CD4-positive, alpha-beta T cell treated with Interleukin-6 for 4 hours (primary cell): ENCODE results near the gene LYST.
"Not testable (repeated sequence)": the region's sequence is repeated elsewhere in the genome, so short reads cannot be mapped to it uniquely, and the experiment has no call there.

Experiments used
- DNase-seq: peaks from one replicate; pipeline ENCODE4 v3.0.0-alpha.2; 2020; ENCODE audit warnings: mixed read lengths

LYST gene

DNA sequence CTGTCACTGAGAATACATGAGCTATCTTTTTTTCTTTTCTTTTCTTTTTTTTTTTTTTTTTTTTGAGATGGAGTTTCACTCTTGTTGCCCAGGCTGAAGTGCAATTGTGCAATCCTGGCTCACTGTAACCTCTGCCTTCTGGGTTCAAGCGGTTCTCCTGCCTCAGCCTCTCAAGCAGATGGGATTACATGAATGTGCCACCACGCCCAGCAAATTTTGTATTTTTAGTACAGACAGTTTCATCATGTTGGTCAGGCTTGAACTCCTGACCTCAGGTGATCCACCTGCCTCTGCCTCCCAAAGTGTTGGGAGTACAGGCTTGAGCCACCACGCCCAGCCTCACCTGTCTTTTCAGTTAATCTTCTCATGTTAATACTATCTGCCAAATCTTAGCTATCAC lies 112.5 kb downstream of the LYST start:
- DNase-seq = not testable (repeated sequence)

DNA sequence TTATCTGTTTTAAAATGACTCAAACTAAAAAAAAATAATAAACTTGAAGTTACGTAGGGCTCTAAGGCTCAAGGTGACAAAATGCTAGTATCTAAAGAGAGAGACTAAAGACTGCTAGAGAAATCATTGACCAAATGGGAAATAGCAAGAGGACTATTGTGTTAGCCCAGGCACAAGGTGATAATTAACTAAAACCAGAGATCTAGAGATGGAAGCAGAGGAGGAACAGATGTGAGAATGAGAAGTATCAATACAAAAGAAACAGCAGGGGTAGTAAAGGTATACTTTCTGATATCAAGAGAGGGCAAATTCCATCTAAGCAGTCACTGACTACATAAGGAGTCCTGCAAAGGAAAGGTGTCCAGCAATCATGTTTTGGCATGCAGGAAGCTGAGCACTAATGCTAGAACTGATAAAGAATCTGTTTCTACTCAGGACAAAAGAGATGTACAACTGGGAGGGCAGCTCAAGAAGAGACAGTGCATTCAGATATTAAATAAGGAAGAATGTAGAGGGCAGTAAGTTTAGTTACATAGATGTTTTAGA lies 116.9 kb downstream of the LYST start:
- no peak for DNase-seq

DNA sequence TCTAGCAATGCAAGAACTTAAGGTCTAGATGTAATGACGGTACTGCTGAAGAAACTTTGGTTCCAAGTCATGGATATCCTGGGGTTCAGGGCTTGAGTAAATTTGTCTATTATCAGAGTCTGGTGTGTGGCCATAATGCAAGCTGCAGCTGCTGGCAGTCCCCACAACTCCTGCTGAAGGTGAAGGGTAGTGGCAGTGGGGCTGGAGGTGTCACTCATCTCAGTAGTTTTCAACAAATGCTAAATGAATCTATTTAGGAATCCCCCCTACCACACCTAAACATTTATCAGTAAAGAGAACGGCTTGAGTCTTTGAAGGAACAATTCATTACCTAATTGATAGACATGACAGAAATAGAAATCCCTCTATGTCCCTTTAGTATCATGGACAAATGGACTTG lies 118.0 kb downstream of the LYST start:
- no peak for DNase-seq

DNA sequence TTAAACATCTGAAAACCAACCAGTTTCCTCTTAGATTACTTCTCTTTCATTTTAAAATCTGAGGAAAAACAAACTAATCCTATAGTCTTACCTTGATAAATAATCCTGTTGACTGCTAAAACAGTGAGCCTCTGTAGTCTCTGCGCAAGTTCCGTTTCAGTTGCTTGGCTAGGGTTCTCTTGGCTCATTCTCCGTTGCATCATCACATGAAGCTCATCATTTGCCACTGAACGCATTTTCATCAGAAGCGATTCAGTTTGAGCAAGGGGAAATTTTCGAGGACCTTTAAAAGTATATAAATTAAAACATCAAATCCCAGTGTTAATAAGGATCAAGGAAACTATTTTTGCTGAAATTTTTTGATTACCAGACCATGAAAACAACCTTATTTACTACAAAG lies 120.5 kb downstream of the LYST start:
- DNase-seq = no peak

DNA sequence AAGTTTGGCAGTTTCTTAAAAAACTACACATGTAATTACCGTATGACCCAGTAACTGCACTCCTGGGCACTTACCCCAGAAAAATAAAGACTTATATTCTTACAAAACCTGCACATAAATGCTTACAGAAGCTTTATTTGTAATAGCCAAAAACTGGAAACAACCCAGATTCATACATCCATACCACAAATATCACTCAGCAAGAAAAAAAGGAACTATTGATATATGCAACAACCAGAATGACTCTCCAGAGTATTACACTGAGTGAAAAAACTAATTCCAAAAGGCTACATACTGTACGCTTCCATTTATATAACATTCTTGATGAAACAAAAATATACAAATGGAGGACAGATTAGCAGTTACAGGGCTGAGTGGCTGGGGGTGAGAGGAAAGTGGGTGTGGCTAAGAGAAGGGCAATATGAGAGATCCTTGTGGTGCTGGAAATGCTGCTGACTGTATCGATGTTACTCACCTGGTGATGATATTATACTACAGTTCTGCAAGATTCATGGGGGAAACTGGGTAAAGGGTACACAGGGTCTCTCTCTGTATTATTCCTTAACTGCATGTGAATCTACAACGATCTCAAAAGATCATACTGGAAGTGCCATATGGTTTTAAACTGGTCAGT lies 121.1 kb downstream of the LYST start:
- DNase-seq = no peak

DNA sequence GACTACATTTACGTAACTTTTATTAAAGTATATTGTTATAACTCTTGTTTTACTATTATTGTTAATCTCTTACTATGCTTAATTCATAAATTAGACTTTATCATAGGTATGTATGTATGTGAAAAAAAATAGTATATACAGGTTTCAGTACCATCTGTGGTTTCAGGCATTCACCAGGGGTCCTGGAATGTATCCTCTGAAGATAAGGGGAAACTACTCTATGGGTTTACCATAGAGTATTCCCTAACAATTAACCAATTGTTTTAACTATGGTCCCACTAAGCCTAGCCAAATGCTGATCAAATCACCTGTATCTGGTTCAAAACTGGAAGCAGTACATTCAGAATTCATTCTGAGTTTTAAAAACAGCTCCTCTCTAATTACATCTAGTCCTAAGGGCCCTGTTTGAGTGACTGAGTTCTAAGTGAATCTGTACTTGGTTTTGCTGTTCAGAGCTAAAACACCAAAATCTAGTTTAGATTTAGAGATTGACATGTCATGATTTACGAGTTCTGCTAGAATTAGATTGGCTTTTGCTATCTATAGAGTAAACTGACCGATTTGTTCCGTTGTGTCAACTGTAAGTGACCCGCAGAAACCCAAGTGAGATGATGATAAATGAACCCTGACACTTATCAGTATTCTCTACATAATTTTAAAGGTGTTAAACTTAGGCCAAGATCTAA lies 123.6 kb downstream of the LYST start:
- DNase-seq = no peak

DNA sequence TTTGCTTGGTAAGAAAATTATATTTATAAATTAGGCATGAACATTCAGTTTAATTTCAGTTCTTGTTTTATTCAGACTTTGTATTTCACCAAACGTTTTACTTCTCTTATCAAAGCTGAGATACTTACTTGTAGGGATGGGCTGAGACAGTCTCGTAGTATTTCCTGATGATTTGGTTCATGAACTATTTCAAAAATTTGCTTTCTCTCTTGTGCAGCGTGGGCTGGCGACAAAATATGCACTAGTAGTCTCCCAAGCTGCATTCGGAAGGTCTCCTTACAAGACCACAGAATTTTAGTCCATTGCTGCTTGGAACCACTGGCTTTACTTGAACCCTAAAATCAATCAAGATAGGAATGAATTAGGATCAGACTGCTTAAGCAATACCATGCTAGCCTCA lies 125.4 kb downstream of the LYST start:
- no peak for DNase-seq

DNA sequence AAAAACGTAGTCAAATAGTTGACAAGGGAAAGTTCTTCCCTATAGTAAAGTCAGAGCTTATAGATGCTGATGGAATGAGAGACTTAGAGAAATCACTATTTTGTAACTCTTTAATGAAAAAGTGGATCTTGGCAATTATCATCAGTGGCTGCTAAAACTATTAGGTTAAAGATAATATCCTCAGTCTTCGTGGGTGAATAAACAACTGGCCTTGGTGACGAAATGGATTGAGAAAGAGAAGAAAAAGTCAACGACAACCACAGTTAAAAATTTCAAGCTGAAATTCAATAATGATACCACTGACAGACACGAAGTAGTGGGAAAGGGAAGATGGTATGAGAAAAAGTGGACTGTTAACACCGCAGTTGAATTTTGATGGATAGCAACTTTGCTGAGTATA lies 127.1 kb downstream of the LYST start:
- no peak for DNase-seq

DNA sequence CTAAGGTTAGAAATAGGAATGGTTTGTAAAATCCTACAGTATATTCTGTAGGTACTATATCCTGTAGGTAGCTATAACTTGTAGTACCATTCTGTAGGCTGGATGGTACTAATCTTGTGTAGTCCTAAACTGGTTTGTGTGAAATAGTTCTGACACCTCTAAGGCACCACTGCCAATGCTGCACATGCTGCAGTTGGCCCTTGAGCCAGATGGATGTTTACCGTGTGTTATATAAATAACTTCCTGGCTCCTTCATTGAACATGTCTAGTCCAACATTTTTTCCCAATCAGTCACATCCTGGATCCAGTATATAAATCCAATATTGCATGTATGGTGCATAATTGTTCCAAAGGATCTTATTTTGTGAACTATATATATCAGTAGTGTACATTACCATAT lies 127.6 kb downstream of the LYST start:
- no peak for DNase-seq

DNA sequence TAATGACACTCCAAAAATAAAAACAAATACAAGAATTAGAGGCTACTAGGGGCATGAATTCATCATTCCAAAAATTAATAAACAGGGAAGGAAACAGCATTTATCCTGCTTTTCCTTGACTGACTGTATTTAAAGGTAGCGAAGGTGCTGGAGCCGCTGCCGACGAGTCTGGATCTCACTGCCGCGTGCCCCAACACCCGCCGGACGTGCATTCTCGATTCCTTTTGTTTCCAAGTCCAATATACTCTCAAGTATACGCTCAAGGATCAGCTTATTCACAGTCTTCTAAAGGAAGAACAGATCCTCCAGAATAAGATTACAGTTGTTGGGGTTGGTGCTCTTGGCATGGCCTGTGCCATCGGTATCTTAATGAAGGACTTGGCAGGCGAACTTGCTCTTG lies 129.0 kb downstream of the LYST start:
- no peak for DNase-seq

DNA sequence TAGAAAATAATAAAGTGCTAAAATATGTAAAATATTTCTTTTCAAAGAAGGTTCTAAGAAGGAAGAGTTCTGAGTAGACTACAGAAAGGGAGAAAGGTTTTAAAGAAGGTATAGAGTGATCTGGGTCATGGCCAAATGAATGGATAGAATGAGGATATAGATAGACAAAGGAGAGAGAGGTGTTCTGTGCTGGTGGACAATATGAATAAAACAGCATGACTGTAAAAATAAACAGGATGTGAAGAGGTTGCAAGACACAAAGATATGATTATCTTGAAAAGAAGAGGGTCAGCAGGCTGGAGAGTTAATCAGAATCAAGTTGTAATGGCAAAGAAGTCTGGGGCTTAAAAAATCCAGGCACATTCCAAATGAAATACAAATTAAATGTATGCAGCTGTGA lies 130.4 kb downstream of the LYST start:
- no peak for DNase-seq

DNA sequence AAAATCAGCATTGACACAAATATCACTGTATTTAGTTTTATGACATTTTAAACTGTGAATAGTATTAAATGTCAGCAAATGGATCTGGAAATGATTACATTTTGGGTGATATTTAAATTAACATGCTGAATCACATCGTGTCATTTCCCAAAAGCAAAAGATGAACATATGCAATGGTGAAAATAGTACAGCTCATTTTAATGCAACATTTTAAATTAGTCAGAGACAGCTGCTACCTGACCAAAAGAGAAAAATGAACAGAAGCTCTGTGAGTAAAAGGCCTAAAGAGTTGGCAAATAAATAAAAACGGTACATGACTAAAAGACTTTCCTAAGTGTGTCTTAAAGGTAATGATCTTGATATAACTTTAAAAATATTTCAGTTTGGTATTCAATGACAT lies 131.1 kb downstream of the LYST start:
- DNase-seq = no peak

DNA sequence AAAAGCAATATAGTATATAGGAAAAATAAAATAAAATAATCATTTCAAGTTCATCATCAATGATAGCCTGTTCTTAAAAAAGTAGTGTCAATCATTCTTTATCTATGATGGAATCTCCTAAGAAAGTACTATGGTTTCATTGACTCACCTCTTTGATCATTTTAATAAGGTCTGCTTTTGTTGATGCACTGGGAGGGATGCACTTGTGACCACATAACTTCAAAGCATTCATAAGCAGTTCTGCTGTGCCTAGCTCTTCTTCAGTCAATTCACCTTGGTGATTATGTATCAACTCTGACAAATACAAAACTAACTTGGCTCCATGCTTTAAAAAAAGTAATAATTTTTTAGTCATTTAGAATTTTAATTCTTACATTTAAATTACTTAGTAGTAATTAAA lies 132.4 kb downstream of the LYST start:
- DNase-seq = no peak

DNA sequence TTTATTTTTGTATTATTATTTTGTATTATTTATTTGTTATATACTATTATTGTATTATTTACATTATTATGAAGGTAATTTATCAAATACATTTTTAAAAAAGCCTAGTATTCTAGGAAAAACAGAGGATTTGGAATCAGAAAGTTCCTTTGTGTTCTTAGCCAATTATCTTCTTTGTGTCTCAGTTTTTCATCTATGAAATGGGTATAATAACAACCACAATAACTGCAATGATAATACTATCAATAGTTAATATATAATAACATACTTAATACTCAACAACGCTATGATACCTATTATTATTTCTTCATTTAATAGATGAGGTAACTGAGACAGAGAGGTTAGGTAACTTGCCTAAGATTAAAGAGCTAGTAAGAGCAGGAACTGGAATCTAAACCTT lies 136.7 kb downstream of the LYST start:
- no peak for DNase-seq

DNA sequence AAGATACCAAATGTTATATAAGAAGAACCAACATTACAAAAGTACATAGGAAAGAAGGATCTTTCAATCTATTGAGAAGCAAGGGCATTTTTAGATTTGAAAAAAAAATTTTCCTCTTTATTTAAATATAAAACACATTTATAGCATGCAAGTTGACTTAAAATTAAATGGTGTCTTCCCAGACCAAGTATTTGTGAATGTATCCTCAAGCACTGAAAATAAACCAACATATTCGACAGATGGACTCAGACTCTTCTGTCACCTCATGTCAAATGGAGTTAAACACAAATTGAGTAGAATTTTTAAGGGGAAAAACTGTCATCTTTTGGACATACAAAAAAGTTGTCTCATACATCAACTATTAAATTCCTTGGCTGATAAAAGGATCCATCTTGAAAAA lies 140.1 kb downstream of the LYST start:
- DNase-seq = no peak

DNA sequence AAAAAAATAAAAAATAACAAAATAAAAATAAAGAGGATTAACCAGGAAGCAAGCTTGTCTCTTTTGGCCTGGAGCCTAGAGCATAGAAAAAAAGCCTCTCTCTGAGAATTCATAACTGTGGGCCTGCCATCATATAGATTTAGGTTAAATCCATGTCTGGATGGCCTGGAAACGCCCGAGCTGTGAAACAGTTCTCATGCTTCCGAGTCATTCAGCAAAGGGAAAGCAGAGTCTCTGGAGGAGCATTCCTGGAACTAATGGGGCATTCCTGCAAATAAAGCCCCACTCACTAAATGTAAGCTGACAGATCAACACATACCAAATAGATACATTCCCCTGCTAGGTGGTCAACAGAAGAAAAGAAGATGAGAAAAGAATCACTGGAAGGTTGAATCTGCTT lies 141.3 kb downstream of the LYST start:
- DNase-seq = no peak

DNA sequence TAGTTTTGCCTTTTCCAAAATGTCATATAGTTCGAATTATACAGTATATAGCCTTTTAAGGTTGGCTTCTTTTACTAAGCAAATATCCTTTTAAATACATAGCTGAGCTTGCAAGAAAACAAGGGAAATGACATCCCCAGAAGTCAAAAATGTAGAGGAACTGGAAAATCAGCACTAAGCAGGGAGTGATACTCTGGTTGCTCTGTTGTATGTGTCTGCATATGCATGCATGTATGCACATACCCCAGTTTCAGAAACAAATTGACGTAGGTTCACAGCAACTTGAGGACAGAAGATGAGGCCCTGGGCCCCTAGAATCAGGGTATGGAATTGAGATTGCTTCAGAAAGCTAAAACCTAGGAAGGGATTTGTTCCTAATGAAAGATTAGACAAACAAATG lies 142.0 kb downstream of the LYST start:
- no peak for DNase-seq

DNA sequence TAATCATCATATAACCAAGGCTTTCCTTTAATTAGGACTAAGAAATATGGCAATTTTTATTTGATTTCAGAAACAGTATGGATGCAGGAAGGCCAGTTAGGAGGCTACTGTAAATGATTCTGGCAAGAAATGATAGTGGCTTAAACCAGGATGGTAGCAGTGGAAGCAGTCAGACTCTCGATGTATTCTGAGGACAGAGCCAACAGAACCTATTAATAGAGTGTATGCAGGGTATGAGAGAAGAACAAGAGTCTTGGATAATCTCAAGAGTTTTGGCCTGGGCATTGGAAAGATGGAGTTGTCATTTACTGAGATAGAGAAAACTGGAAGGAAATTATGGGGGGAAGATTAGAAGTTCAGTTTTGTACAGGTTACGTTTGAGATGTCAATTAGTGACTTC lies 143.8 kb downstream of the LYST start:
- DNase-seq = no peak

DNA sequence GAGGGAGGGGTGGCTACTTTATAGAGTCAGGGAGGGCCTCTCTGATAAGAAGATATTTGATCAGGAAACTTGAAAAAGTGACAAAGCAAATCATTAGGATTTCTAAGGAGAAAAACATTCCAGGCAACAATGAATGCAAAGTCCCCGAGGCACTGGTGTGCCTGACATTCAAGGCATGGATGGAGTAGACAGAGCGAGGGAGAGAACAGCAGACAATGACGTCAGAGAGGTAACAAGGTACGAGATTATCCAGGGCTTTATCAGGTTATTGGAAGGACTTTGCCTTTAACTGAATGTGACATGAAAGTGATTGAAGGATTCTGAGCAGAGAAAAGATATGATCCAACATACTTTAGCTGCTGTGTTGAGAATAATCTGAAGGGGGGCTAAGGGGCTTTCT lies 144.7 kb downstream of the LYST start:
- no peak for DNase-seq

DNA sequence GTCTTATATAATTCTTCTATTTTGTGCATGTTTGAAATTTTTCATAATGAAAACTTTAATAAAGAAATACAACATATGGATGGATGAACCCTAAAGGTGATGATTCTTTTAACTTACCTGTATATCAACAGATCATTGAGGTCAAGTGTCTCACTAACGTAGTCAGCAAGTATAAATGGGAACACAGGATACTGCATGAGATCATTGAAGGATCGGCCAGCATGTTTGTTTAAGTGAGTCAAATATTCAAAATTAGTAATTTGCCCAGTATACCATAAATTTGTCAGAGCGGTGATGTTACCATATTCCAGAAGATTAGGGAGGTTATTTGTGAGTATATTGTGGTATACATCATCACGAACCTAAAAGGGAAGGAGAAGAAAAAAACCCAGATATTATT lies 146.2 kb downstream of the LYST start:
- DNase-seq = no peak

DNA sequence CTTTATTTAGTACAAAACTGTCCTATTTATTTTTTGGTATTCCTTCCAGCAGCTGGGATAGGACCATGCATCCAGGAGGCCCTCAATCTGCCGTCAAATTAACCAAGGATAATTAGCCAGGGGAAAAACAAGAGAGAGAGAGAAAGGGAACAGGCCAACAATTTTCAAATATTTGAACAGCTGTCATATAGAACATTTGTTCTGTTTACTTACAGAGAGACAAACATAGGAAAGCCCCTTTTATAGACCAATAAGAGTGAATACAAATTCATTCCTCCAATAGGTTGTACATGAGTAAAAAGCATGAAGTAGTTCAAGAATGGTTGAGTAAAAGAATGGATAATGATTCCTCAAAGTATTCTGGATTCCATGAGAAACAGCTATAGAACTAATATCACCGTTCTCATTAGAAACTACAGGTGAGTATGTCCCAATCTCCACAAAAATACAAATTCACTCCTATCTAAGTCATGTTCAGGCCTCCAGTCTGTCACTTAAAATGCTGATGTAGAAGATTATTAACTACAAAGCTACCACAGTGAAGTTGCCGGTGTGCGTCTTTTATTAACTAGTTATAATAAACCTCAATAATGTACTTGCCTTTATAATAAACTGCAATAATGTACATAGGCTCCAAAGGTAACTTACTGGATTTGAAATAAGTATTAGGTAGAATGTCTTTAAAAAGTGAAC lies 152.4 kb downstream of the LYST start:
- no peak for DNase-seq

DNA sequence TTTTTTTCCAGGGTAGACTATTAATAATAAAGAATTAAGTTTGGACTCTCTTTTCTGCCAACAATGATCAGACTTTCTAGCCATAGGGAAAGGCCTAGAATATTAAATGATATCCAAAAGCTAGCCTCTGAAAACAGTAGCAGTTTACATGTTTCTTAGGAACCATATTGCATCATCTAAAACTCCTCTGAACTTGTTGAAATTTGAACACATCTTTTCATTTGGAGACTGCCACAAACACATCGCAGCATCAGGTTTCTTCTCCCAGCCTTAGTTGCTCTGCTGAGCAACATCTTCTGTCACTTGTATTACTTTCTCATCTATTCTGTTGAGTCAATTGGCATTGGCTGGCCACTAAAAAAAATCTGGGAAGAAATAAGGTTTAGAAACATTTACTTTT lies 153.9 kb downstream of the LYST start:
- DNase-seq = no peak

DNA sequence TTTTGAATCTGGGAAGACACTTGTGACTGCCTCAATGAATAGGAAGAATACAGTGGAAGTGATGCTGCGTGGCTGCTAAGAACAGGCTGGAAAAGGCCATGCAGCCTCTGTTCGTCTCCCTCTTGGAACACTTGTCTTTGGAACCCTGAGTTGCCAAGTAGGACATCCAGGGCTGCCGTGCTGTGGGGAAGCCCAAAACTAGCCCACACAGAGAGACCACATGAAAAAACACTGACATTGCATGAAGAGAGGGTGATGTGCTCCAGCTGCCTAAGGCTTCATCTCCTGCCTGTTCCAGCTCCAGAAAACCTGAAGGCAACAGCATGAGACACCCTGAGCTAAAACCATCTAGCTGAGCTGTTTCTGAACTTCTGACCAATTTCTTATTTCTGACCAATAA lies 156.0 kb downstream of the LYST start:
- no peak for DNase-seq

DNA sequence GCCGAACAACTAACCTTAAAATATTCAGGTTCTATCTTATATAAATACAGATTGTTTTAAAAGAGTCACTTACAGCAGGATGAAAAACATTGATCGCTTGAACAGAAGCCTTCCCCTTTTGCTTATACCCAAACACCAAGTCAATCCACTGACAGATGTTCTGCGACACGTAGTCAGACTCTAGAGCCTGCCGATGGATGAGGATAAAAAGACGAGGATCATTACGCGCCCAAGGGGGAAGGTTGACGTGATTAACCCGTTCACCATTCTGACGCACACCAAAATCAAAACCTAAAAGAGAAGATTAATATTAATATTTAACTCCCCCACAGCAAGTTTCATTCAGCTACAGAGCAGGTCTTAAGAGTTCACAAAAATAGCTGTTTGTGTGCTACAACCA lies 157.7 kb downstream of the LYST start:
- no peak for DNase-seq
